HCT116 (cell line): ENCODE data around the gene RACK1.

Source experiments
- CTCF ChIP-seq, 3 experiments: fragments of 200-600 bp in 1 of 3; sonication (generic) in 1 of 3; IDR thresholded peaks in 2 of 3; conservative IDR thresholded peaks in 1 of 3; 2 replicates each; pipeline ENCODE4 v1.5.1; 2012 to 2017; ENCODE audit warnings: low read depth in 2 of 3, low read length in 2 of 3, antibody characterized with exemption in 1 of 3, borderline replicate concordance in 1 of 3, control low read depth in 1 of 3, mild to moderate bottlenecking in 1 of 3, mixed read lengths in 1 of 3, mixed run types in 1 of 3, moderate library complexity in 1 of 3; ENCODE audit not compliant: insufficient read depth in 1 of 3
- MAX ChIP-seq: IDR thresholded peaks from 2 replicates; pipeline ENCODE4 v1.6.1; 2012

- TF ChIP-seq CTCF (IDR thresholded peaks at IDR 0.05 in 2 of 3, conservative IDR thresholded peaks at IDR 0.05 in 1 of 3; ENCODE audit: borderline replicate concordance in 1 of 3, insufficient read depth in 1 of 3, low read depth in 2 of 3, low read length in 2 of 3): no peak
- no peak for TF ChIP-seq MAX
Measured at GRCh38 chr5:181232593-181232992, 11.1 kb downstream of the RACK1 start.
